Lower leg skin (tissue), 3 donors: ENCODE results near the gene ATRX.

Experiments used
- CTCF ChIP-seq, 3 donors: fragments of 450-650 bp; IDR thresholded peaks; one replicate each; pipeline ENCODE4 v1.5.1; 2016; ENCODE audit warnings: antibody characterized with exemption in 3 of 3, mild to moderate bottlenecking in 3 of 3, moderate library complexity in 2 of 3
- POLR2A ChIP-seq, 2 donors: fragments of 450-650 bp; IDR thresholded peaks; one replicate each; pipeline ENCODE4 v1.6.1; 2016 to 2017; ENCODE audit warnings: antibody characterized with exemption in 2 of 2, mild to moderate bottlenecking in 1 of 2, moderate library complexity in 1 of 2

GRCh38 chrX:77802201-77802600, 16.2 kb upstream of the ATRX start:
- no peak for TF ChIP-seq CTCF (IDR thresholded peaks at IDR 0.05)
- no peak for TF ChIP-seq POLR2A (IDR thresholded peaks at IDR 0.05)
